Effector CD4-positive, alpha-beta T cell (primary cell): ENCODE results near the gene ALS2CL.

Source experiments
- DNase-seq: peaks from one replicate; pipeline ENCODE4 v3.0.0-alpha.2; 2020

The ALS2CL gene

DNA sequence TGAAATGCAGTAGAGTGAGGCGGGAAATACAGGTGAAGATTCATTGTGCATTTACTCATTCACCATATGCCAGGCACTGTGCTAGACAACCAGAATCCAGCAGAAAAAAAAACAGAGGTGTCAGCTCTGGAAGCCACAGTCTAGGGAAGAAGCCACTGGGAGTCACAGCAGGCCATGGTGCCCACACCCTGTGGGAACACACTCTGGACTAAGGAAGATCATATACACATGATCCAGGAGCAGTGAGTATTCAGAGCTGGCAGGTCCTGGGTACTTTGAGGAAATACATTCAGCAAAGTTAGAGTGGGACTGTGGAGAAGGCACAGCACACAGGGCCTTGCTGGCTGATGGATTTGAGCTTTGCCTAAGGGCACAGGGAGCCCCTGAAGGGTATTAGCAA, 66.4 kb downstream of the ALS2CL start:
- no peak for DNase-seq

DNA sequence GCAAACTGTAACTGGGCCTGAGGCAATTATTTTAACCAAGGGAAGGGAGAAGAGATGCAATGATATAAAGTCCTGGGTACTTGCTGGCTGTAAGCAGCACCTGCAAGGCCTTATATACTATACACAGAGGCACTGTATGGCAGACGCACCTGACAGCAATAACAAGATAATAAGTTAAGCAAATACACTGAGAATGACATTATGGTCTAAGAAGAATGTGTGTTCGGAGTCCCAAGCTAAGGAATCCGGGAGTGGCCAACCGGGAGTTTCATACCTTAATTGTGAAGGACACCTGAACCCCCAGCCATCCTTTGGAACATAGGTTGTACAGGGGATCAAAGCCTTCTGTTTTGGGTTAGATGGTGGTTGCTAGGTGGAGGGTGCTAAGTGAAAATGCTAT, 67.4 kb downstream of the ALS2CL start:
- DNase-seq: no peak

DNA sequence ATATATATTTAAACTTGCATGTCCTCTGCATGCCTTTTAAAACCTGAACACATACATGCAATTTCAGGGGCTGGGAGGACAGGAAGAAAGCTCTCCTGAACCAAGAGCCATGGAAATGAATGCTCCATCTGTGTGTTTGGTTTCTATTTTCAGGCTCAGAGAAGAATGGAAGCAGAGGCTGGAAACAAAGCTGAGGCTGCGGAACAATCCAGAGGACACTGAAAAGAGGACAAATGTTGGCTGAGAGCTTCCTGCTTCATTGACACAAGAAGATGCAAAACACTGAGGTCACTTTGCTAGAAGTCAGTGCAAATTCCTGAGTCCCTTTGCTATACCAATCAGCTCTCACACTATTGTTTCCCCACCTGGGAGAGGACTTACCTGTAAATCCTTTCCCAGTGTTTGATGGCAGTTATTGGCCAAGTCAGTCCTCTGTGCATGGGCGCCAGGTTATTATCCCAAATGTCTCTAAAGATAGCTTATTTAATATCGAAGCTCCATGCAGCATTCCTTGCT, 68.4 kb downstream of the ALS2CL start:
- no peak for DNase-seq

DNA sequence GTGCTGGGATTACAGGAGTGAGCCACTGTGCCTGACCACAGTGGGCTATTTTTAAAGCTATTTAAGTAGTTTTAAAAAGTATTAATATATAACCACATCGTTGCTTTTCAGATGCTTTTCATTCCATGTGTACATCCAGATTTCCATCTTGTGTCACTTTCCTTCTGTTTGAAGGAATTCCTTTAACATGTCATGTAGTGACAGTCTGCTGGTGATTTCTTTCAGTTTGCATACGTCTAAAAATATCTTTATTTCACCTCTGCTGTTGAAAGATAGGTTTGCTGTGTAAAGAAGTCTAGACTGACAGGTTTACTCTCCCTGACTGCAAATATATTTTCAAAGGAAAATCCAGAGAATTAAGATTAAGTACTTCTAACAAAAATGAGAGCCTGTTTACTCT, 68.9 kb downstream of the ALS2CL start:
- no peak for DNase-seq

DNA sequence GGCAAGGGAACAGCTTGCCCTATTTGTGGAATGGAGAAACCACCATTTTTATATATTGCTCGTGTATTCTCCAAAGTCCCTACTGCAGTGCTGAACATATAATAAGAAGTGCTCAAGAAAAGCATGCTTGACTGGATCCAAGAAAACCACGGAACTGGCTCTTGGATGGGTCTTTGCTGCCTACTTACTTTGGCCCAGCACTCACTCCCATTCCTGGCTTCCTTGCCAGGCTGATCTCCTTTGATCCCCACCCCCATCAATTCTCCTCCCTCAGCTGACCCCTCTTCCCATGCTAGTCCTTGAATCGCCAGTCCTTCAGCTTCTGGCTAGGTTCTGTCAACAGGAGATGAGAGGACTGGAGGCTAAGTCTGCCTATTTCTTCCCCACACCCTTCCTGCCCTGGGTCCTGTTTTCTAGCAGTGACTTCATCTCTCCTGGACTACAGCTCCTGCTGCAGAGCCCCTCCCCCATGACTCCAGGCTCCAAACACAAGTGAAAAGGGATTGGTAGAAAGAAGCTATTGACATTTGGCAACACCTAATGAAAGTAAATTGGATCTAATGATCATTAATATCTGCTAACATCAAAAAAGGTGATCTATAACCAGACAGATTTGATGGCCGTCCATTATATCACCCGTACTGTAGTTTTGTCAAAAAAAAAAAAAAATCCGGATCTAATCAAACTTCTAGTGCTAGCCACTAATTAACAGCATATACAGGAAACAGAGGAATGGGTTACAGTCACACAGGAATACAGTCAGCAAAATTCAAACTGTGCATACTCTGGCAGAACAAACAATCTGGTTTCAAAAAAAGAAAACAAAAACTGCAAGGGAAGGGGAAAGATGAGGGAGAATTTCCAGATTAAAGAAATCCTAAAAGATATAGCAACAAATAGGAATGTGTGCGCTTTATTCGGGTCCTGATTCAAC, 73.4 kb downstream of the ALS2CL start:
- DNase-seq: no peak
